Activated CD8-positive, alpha-beta T cell treated with anti-CD3 and anti-CD28 coated beads, Interleukin-2, amount 10 ng/mL, durations not matched to agents 7 days and 5 days (primary cell): Measurements from ENCODE around the gene UGT1A4. TPM values are rescaled to one million over a fixed set of nuclear protein-coding genes. Genes with fewer than 3 reads are reported as not detected.
"Not testable (repeated sequence)": the region's sequence is repeated elsewhere in the genome, so short reads cannot be mapped to it uniquely, and the experiment has no call there.

Experiments
- ATAC-seq: fragments of 150-1000 bp; cut with Tn5 transposase; one replicate; pipeline ENCODE4 v1.10.0; 2021; ENCODE audit warnings: moderate library complexity
- CTCF ChIA-PET: fragments of 350-600 bp; sonication (Branson Sonifier 250); formaldehyde crosslinking; loops from one replicate; lab custom pipeline; 2021; ENCODE audit warnings: antibody characterized with exemption; lab: Charles Lee
- POLR2A ChIA-PET: fragments of 350-600 bp; sonication (Branson Sonifier 250); formaldehyde crosslinking; loops from one replicate; lab custom pipeline; 2021; ENCODE audit warnings: antibody characterized with exemption; lab: Charles Lee
- DNase-seq: peaks from one replicate; pipeline ENCODE4 v3.0.0-alpha.2; 2020
- H3K27ac Mint-ChIP-seq: one replicate; pipeline ENCODE4 v1.8.0; 2021; ENCODE audit warnings: mild to moderate bottlenecking, mixed read lengths
- H3K27me3 Mint-ChIP-seq: one replicate; pipeline ENCODE4 v1.8.0; 2021; ENCODE audit warnings: low read depth, mixed read lengths
- H3K36me3 Mint-ChIP-seq: one replicate; pipeline ENCODE4 v1.8.0; 2021; ENCODE audit warnings: low read depth, mixed read lengths
- H3K4me1 Mint-ChIP-seq: one replicate; pipeline ENCODE4 v1.8.0; 2021; ENCODE audit warnings: low read depth, mixed read lengths
- H3K4me3 Mint-ChIP-seq: one replicate; pipeline ENCODE4 v1.8.0; 2021; ENCODE audit warnings: mild to moderate bottlenecking, mixed read lengths
- H3K9me3 Mint-ChIP-seq: one replicate; pipeline ENCODE4 v1.8.0; 2022; ENCODE audit warnings: mixed read lengths; ENCODE audit not compliant: insufficient read depth
- total RNA-seq, 2 experiments: library from RNA; stranded (reverse); gene quantifications; one replicate each; pipeline ENCODE4 v1.2.3, GENCODE V29; 2021

UGT1A4 gene
- total RNA-seq, 2 experiments from 2014 or later, result not detected

- ChIA-PET POLR2A (no interaction called here), CTCF (no interaction called here)
- Mint-ChIP-seq H3K4me1 (no peaks in the 10 kb centered on the region), H3K4me3 (no peak overlapping the region), H3K36me3 (no peaks in the 10 kb centered on the region), H3K27ac (no peak overlapping the region), H3K9me3 (no peaks in the 10 kb centered on the region), H3K27me3 (peaks cover 22% of the 10 kb centered on the region)
- no peak for ATAC-seq
- DNase-seq, result no peak
Measured at GRCh38 chr2:233705911-233706506, 12.5 kb upstream of the UGT1A4 start.

- ATAC-seq (no peak), DNase-seq (no peak)
- H3K9me3 Mint-ChIP-seq, result no peaks in the 10 kb centered on the region
- ChIA-PET CTCF (no interaction called here), POLR2A (no interaction called here)
- peaks cover 21% of the 10 kb centered on the region for H3K27me3 Mint-ChIP-seq
- H3K27ac Mint-ChIP-seq, result no peak overlapping the region
- peaks cover 2% of the 10 kb centered on the region for H3K4me1 Mint-ChIP-seq
- no peaks in the 10 kb centered on the region for H3K36me3 Mint-ChIP-seq
- no peak overlapping the region for H3K4me3 Mint-ChIP-seq
Measured at GRCh38 chr2:233706720-233707119, 11.8 kb upstream of the UGT1A4 start.

GRCh38 chr2:233707940-233708644, 10.4 kb upstream of the UGT1A4 start:
- peaks cover 12% of the 10 kb centered on the region for H3K27me3 Mint-ChIP-seq
- no peaks in the 10 kb centered on the region for H3K9me3 Mint-ChIP-seq
- peaks cover 5% of the 10 kb centered on the region for H3K4me1 Mint-ChIP-seq
- DNase-seq (no peak), ATAC-seq (no peak)
- H3K27ac Mint-ChIP-seq, result no peak overlapping the region
- no peak overlapping the region for H3K4me3 Mint-ChIP-seq
- ChIA-PET POLR2A (no interaction called here), CTCF (no interaction called here)
- H3K36me3 Mint-ChIP-seq, result no peaks in the 10 kb centered on the region

- POLR2A ChIA-PET, result no interaction called here
- Mint-ChIP-seq H3K9me3 (no peaks in the 10 kb centered on the region), H3K27me3 (peaks cover 11% of the 10 kb centered on the region), H3K27ac (no peak overlapping the region), H3K4me3 (no peak overlapping the region), H3K36me3 (no peaks in the 10 kb centered on the region), H3K4me1 (peaks cover 11% of the 10 kb centered on the region)
- no peak for ATAC-seq
- CTCF ChIA-PET, result no interaction called here
- DNase-seq, result no peak
Measured at GRCh38 chr2:233708942-233709341, 9.6 kb upstream of the UGT1A4 start.

- POLR2A ChIA-PET, result no interaction called here
- H3K9me3 Mint-ChIP-seq, result no peaks in the 10 kb centered on the region
- peaks cover 16% of the 10 kb centered on the region for H3K4me1 Mint-ChIP-seq
- H3K27me3 Mint-ChIP-seq, result peaks cover 12% of the 10 kb centered on the region
- no peak overlapping the region for H3K27ac Mint-ChIP-seq
- DNase-seq (peak; percentile 78), ATAC-seq (peak; percentile 84)
- no peaks in the 10 kb centered on the region for H3K36me3 Mint-ChIP-seq
- CTCF ChIA-PET, result interaction anchor here (1.0 to 1.1 kb wide), 2 partner anchors 15 to 661 kb away, joined by 3 to 4 read pairs; no protein-coding TSS in a partner anchor
- H3K4me3 Mint-ChIP-seq, result no peak overlapping the region
Measured at GRCh38 chr2:233711312-233712008, 7.1 kb upstream of the UGT1A4 start.

GRCh38 chr2:233712611-233713261, 5.8 kb upstream of the UGT1A4 start, which contains the start of gene UGT1A5:
Gene UGT1A5 (plus strand): TSS chr2:233712907. CDS start chr2:233712992, 85 bp downstream.
- Mint-ChIP-seq H3K27me3 (peaks cover 12% of the 10 kb centered on the region), H3K27ac (no peak within 1 kb of the TSS), H3K4me1 (peaks cover 16% of the 10 kb centered on the region), H3K36me3 (no peaks in the 10 kb centered on the region), H3K4me3 (no peak within 1 kb of the TSS), H3K9me3 (no peaks in the 10 kb centered on the region)
- ChIA-PET POLR2A (no interaction called here), CTCF (interaction anchor here (0.7 kb wide), 1 partner anchor 236 kb away, joined by 3 read pairs; no protein-coding TSS in a partner anchor)
- DNase-seq, result no peak
- no peak for ATAC-seq

- no peak for ATAC-seq
- no peak for DNase-seq
- H3K4me1 Mint-ChIP-seq, result peaks cover 16% of the 10 kb centered on the region
- ChIA-PET POLR2A (no interaction called here), CTCF (no interaction called here)
- no peaks in the 10 kb centered on the region for H3K36me3 Mint-ChIP-seq
- peaks cover 12% of the 10 kb centered on the region for H3K27me3 Mint-ChIP-seq
- H3K27ac Mint-ChIP-seq, result no peak overlapping the region
- no peak overlapping the region for H3K4me3 Mint-ChIP-seq
- no peaks in the 10 kb centered on the region for H3K9me3 Mint-ChIP-seq
Measured at GRCh38 chr2:233713262-233713615, 5.3 kb upstream of the UGT1A4 start.

GRCh38 chr2:233714121-233714520, 4.4 kb upstream of the UGT1A4 start:
- Mint-ChIP-seq H3K36me3 (no peaks in the 10 kb centered on the region), H3K27ac (no peak overlapping the region), H3K4me1 (peaks cover 16% of the 10 kb centered on the region), H3K27me3 (peaks cover 13% of the 10 kb centered on the region), H3K4me3 (no peak overlapping the region), H3K9me3 (no peaks in the 10 kb centered on the region)
- ChIA-PET CTCF (no interaction called here), POLR2A (no interaction called here)
- DNase-seq (no peak), ATAC-seq (no peak)

- ATAC-seq, result no peak
- Mint-ChIP-seq H3K4me3 (no peak within 1 kb of the TSS), H3K27me3 (peaks cover 5% of the 10 kb centered on the region), H3K9me3 (no peaks in the 10 kb centered on the region), H3K4me1 (no peaks in the 10 kb centered on the region), H3K36me3 (no peaks in the 10 kb centered on the region), H3K27ac (no peak within 1 kb of the TSS)
- ChIA-PET POLR2A (no interaction called here), CTCF (interaction anchor here (0.7 kb wide), 1 partner anchor 84 kb away, joined by 3 read pairs; no protein-coding TSS in a partner anchor)
- DNase-seq, result no peak
Measured at GRCh38 chr2:233728723-233729301, 10.3 kb downstream of the UGT1A4 start, which contains the start of gene UGT1A3. Gene UGT1A3 (plus strand): TSS chr2:233729042. CDS start chr2:233729127, 85 bp downstream.

GRCh38 chr2:233736868-233737653, 18.5 kb downstream of the UGT1A4 start:
- CTCF ChIA-PET, POLR2A ChIA-PET, H3K9me3 Mint-ChIP-seq, H3K4me3 Mint-ChIP-seq, ATAC-seq, H3K27ac Mint-ChIP-seq, H3K4me1 Mint-ChIP-seq, H3K36me3 Mint-ChIP-seq, DNase-seq: not testable (repeated sequence)
- peaks cover 34% of the 10 kb centered on the region for H3K27me3 Mint-ChIP-seq

- DNase-seq (no peak), ATAC-seq (no peak)
- Mint-ChIP-seq H3K4me1 (no peaks in the 10 kb centered on the region), H3K36me3 (no peaks in the 10 kb centered on the region), H3K4me3 (no peak overlapping the region), H3K27me3 (peaks cover 20% of the 10 kb centered on the region), H3K9me3 (no peaks in the 10 kb centered on the region), H3K27ac (no peak overlapping the region)
- ChIA-PET CTCF (no interaction called here), POLR2A (no interaction called here)
Measured at GRCh38 chr2:233740870-233741269, 22.3 kb downstream of the UGT1A4 start.
